GM19467 (cell line): ENCODE results near the gene RAB11FIP3.

ENCODE experiments used
- ATAC-seq: cut with Tn5 transposase; IDR thresholded peaks from one replicate; pipeline ENCODE4 v1.9.1; 2021; ENCODE audit warnings: mild to moderate bottlenecking, moderate library complexity; ENCODE audit not compliant: unreplicated experiment

The RAB11FIP3 gene

DNA sequence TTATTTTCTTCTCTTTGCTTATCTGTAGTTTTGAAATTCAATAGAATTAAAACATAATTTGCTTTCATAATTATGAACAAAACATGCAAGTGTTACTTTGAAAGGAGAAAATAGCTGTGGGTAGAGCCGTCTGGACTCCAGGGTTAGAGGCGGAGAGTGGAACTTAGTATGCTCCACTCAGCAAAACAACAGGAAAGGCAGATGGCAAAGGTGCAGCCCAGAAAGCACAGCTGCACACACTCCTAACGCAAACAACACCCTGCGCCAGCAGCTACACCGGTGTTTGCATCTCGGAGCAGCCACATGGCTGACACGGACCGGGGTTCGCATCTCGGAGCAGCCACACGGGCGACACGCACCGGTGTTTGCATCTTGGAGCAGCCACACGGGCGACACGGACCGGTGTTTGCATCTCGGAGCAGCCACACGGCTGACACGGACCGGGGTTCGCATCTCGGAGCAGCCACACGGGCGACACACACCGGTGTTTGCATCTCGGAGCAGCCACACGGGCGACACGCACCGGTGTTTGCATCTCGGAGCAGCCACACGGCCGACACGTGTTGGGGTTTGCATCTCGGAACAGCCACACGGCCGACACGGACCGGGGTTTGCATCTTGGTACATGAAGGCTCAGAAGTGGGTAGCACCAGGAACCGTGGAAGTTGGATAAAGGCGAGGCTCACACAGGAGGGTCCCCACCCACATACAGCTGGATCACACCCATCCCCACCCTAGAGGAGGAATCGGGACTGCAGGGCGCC is 89.9 kb downstream of the RAB11FIP3 start:
- no peak for ATAC-seq

DNA sequence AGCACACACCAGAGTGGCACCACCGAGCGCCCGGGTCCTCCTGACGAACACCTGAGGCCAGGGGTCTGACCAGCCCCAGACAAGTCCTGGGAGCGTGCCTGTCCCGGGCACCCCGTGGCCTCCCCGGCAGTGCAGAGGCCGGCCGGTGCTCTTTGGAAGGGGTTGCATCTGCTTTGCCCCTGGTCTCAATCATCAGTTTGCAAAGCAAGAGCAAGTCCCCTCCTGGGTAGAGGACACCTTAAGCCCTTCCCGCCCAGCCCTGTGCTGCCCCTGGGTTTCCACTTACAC is 90.4 kb downstream of the RAB11FIP3 start:
- ATAC-seq = no peak

DNA sequence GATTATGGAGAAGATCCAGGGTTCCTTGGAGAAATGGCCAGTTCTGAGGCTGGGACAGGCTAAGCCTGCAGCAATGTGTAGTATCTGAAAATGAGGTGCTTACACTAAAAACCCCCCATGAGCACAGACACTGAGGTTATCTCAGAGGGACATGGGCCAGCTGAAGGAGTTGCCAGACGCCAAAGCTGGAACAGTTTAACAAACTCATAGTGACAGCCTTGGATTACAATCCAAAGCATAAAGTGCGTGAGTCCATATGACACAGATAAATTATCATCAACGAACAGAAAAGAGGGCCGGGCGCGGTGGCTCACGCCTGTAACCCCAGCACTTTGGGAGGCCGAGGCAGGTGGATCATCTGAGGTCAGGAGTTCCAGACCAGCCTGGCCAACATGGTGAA is 90.9 kb downstream of the RAB11FIP3 start:
- ATAC-seq = no peak

DNA sequence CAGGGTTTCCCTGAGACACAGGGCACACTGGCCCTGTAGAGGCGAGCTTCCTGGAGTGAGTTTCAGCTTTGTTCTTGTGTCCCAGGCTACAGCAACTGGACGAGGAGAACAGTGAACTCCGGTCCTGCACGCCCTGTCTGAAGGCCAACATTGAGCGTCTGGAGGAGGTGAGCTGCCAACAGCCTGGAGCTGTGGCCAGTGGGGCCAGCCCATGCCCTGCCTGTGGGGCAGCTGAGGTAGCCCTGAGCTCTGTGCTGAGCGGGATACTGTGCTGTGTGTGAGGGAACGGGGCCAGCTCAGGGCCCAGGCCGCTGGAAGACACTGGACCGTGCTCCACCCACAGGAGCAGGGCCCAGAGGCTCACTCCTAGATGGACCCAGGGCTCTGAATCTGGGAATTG is 93.4 kb downstream of the RAB11FIP3 start:
- ATAC-seq = no peak

DNA sequence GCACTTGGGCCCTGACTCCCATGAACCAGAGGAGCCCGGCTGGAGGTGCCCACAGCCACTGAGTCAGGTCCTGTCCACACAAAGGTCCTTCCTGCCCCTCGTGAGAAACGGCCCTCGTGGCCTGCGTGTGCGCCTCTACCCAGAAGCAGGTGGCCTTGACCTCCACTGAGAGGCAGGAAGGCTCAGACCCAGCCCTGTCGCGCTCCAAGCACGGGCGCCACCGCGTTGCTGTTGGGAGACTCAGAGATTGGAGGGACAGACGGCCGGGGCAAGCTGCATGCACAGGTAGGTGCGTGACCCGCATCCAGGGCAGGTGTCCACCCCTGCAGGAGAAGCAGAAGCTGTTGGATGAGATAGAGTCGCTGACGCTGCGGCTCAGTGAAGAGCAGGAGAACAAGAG is 94.0 kb downstream of the RAB11FIP3 start:
- no peak for ATAC-seq

DNA sequence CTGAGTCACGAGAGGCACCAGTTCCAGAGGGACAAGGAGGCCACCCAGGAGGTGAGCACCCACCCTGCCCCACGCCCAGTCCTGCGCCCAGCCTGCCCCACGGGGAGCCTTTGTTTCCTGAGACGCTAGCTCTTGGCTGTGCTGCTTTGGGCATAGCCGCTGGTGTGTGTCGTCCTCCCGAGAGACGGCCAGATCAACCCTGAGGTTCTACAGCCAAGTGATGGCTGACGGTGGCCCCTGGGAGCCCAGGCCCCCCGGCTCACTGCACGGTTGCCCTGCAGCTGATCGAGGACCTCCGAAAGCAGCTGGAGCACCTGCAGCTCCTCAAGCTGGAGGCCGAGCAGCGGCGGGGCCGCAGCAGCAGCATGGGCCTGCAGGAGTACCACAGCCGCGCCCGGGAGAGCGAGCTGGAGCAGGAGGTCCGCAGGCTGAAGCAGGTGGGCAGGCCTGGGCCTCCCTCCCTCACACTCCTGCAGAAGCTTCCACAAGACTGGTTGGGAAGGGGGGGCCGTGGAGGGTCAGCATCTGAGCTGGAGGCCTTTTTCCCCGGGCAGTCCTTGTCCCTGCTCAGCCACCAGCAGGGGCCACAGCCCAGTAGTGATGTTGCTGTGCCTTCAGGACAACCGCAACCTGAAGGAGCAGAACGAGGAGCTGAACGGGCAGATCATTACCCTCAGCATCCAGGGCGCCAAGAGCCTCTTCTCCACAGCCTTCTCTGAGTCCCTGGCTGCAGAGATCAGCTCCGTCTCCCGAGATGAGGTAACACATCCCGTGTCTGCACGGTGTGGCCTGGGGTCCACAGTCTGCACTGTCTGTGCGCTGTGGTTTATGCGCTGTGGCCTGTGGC is 94.6 kb downstream of the RAB11FIP3 start:
- ATAC-seq = no peak

DNA sequence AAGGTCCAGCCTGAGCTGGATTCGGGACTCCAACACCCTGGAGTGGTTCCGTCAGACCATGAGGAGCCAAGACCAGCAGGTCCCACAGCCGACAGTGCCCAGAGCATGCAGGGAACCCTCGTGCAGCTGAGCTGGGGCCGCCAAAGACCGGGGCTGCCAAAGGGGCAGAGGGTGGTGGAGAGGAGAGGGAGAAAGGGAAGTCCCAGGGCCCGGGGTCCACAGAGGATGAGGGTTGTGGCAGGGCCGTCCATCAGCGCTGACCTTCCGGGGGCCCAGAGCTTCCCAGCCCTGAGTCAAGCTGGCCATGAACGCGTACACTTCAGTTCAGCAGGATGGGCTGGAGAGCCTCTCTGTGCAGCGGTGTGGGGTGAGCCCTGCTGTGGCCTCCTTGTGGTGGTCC is 95.4 kb downstream of the RAB11FIP3 start:
- ATAC-seq = no peak

DNA sequence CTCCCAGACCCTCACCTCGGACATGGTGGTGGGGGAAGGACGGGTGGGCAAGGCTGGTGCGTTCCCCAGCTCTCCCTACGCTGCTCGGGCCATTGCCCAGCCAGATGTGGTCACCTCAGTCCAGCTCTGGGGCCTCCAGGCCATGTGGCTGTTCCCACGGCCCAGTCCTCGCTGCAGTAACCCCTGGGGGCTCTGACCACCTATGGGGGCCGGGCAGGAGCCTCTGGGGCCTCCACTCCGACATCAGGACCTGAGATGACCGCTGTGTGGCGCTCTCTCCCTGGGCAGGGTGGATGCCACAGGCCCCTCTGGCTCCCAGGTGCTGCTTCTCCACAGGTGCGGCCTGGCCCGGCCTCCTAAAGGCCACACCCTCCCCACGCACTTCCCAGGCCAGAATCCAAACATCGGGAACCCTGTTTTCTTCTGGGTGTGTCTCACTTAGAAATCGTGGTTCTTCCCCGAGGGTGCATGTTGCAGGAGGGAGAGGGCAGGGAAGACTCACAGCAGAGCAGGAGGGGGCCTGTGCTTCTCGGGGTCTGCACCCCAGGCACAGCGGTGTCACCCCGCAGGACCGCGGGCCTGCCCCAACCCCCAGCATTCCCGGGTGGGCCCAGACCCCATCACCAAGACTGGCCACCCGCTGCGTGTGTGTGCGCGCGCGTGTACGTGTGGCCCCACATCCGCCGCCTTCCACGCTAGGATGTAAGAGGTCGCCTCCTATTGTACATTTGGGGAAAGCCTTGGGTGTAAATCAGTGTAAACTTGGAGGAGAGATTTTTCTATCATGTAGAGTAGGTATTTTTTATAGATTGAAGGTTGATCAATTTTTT is 96.1 kb downstream of the RAB11FIP3 start:
- ATAC-seq = no peak

DNA sequence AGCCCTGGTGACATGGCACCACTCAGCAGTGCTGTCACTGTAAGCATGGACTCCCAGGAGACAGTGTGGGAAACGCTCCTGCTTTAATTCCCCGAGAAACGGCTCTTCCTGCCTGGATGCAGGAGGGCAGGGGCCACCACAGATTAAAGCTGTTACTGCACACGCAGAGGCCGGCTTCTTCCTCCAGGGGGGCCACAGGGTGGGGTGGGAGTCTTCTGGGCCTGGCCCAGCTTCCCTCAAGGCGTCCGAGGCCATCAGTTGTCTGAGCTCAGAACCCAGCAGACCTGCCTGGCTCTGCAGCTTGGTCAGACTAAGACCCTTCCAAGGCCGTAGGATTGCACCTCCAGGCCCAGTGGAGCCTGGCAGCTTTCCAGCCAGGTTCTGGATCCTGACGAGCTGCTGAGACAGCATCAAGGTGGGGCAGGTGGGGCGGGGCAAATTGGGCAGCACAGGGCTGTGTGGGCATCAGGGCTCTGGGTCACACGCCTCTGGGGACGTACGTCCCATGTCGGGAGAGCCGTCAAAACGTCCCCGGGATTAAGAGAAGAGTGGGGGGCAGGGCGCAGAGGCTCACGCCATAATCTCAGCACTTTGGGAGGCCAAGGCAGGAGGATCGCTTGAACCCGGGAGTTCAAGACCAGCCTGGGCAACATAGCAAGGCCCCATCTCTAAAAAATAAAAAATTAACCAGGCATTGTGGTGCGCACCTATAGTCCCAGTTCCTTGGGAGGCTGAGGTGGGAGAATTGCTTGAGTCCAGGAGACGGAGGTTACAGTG is 97.1 kb downstream of the RAB11FIP3 start:
- no peak for ATAC-seq

DNA sequence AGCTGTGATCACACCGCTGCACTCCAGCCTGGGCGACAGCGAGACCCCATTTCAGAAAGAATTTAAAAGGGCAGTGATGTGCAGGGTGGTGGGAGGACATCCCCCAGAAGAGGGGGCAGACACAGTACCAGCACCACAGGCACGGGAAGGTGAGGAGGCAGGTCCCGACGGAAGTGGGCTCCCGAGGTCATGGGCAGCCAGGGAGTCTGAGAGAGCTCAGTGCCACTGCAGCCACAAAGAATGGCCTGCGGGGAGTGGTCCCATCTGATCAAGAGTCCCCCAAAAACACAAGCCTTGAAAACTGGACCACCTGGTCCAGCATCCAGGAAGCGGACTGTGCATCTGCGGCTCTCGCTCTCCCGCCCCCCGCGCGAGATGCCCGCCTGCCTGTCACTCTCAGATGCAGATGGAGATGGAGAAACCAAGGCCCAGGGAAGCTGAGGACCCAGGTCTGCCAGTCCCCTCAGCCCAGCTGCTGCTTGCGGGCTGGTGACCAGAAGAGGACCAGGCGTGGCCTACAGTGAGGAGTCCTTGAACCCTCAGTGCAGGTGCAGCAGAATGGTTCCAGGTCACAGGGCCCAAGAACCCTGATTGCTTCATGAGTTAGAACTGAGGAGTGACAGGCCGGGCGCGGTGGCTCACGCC is 97.8 kb downstream of the RAB11FIP3 start:
- ATAC-seq = no peak

DNA sequence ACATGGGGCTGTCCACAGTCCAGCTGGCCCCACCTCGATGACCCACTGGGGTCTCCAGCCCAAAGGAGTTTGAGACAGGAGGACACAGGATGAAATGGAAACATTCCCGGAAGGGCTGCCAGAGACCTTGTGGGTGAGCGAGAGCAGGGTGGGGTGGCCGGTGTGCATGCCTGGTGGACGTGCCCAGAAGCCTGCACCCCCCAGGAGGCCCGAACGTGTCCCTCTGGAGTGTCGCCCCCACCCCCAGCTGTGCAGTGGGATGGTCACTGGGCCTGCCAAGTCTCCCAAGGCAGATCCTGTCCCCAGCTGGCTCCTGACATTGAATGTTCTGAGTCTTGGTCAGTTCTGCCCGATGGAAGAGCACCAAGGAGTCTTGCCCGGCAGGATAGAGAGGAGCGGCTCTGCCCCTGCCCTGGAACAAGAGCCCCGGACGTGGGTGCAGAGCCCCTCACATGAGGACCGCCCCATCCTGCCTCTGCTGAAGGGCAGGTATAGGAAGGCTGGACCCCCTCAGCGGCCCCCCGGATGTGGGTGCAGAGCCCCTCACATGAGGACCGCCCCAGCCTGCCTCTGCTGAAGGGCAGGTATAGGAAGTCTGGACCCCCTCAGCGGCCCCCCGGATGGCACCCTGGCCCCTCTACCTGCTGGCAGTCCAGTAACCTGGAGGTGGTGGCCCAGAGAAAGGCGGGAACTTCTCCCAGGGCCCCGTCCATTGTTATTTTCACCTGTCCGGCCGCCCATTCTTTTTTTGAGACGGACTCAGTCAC is 99.0 kb downstream of the RAB11FIP3 start:
- ATAC-seq = no peak

DNA sequence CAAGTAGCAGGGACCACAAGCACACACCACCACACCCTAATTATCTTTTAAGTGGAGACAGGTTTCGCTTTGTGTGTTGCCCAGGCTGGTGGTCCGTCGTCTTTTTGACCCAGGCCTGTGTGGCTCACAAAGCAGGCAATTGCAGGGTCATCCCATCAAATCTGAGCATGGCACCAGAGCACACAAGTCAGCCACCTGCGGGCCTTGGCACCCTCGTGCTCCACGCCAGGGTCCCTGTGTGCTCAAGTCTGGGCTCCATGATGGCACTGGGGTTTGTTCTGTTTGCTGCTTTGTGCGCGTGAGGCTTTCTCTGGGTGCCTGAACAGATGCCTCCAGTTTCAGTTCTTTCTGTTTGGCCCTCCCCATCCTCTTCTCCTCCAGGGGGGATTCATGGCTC is 99.7 kb downstream of the RAB11FIP3 start:
- ATAC-seq = no peak

DNA sequence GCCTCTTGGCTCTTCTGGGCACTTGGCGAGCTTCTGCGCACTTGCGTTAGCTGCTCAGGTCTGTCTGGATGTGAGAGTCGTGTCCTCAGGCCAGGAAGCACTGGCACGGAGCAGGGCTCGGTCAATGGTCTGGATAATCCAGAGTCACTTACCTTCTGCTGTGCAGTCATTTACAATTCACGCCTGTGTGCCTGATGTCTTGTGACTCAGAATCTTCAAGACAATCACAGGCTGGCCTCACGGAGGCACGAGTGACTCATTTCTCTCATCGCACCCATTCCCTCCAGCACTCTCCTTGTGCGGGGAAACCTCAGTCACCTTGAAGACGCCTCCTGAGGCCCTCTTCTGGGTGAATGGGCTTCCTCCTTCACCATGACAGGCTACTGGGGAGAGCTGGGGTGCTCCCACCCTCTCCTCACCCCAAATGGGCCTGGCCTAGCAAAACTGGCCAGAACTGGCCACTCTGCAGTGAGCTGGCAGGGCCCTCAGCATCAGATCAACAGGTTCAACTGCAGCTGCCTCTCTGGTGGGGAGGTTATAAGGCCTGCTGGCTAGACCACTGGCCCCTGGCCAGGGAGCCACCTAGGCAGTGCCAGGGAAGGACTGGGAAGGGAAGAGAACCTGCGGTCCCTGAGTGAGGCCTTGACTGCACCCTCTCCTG is 100.2 kb downstream of the RAB11FIP3 start:
- ATAC-seq = no peak

DNA sequence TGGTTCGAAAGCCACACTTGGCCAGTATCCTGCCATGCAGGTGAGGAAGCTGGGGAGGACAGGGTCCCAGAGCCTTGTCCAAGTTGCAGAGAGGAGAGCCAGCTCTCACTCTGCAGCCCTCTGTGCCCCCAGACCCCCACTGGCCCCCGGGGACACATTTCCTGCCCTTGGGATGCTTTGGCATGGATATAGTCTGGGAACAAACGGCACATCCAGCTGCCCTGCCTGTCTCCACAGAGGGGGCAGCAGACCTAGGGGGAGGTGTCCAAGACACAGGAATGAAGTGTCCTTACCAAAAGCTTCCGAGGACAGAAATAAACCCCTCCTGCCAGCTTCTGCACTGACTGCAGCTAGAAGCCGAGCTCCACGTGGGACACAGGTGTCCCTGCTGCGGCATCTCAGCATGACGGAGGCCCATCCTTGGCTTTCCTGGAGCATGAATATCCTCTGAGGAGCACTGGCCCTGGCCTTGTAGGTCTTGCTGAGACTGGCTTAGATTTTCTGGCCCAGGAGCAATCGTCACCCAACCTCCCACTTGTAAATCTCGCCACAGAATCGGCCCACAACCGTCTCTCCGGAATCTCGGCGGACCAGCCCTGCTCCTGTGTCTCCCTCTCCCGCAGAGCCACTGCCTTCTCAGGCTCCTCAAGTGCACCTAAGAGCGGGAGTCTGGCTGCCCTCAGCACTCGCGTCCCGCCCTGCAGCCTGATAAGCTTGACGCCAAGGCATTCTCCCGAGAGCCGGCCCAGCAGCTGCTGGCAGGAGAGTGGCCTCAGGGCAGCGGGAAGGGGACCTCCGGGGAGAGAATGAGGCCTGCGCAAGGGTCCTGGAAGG is 100.9 kb downstream of the RAB11FIP3 start:
- ATAC-seq = no peak

DNA sequence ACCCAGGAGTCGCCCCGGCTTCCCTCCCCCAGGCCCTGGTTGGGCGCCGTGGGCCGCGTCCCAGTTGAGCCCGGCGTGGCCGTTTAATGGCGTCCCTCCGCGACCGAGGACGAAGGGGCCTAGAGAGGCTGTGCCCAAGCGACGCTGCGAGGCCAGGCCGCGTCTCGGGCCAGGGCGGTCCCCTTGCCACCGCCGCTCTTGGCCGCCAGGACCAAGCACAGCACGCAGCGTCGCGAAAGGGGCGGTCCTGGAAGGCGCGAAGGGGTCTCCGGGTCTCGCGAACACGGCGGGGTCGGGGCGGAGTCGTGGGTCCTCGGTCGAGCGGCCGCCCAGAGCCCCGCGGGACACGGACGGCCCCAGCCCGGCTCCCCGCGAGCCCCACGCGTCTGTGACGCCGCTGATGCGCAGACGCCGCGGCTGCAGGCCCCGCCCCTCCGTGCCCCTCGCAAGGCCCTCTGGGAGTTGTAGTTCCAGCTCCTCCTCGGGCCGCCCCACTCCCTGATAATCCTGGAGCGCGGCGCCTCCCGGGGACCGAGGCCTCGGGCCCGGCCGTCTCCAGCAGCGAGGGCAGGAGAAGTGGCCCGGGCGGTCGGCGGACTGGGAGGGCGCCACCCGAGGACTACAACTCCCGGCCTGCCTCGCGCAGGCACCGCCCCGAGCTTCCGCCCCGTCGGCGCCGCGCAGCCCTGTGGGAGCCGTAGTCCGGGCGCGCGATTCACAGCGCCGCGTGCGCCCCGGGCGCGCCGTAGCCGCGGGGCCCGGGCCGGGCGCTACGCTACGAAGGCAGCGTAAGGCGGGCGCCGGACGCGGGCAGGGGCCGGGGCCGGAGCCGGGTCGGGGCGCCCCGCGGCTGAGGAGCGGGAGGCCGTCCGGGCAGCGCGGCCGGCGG is 101.8 kb downstream of the RAB11FIP3 start, which contains the start of gene CAPN15:
TSS of gene CAPN15 (plus strand) at position 698 of the 889 bp plus-strand sequence. CDS start 19,127 bp downstream, outside the sequence.
- peak; percentile 62 for ATAC-seq

DNA sequence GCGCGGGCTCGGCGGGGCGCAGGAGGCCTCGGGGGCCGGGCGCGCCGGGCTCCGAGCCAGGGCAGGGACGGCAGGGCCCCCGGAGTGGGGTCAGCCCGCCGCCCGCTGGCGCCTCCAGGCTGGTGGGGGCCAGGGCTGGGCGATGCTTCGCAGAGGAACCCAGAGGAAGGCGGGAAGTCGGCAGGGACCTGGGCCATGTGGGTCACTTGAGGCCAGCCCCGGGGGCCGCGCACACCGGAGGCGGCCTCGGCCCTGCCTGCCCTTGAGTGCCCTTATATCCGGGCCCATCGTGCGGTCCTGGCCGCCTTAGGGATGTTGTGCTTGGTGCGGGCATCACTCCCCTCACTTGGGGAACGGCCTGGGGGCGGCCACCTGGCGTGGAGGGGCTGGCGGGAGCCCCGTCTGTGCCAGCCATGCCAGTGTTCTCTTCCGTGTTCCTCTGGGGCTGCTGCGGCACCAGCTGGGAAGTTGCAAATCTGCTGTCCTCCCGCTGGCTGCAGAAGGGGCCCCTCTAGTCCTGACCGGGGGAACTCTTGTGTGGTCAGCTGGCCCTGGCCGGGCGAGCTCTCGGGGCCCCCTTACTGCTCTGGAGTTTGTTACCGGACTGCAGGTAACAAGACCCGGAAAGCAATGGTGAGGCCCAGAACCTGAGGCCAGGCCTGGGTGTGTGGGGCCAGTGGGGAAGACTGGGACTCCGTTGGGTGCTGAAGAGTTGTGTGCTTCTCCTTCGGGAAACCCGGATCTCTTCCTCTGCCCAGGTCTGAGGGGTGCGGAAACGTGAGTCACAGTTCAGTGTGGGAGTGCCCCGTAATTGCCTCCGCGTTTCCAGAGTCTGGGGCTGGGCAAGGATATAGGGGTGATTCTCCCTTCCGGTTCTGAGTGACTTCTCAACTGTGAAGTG is 102.9 kb downstream of the RAB11FIP3 start:
- ATAC-seq = peak; percentile 2
